Measurements from ENCODE around the gene R3HDM2.
"Not testable (repeated sequence)": the region's sequence is repeated elsewhere in the genome, so short reads cannot be mapped to it uniquely, and the experiment has no call there.

The R3HDM2 gene

GRCh38 chr12:57452937-57453509 lies 22.2 kb upstream of the R3HDM2 start:
- DNase-seq: peak; percentile 82

GRCh38 chr12:57452181-57452936 lies 21.5 kb upstream of the R3HDM2 start:
- DNase-seq: peak; percentile 95

DNA sequence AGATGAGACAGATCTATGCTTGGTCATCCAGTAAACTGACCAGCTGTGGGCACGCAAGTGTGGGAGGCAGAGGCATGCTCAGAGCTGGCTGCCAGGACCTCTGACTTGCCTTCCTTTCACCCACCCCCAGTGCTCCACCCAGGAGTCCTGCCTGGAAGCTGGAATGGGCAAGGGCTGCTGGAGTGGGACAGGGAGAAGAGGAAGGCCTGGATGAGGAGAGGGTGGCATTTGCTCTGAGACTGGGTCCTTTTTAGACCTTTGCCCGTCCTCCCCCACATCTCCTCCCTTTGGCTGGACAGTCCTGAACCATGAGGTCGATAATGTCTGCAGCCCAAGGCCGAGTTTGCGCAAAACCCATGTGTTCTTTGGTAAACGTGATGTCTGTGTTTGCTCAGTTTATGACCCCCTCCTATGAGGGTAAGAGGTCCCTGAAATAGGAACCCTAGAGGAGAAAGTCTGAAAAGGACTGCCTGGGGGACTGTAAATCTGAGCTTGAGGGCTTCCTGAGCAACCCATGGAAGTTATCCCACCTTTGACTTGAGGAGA lies 20.5 kb upstream of the R3HDM2 start:
- DNase-seq: no peak

- no peak for DNase-seq
These were observed 19.2 kb upstream of the R3HDM2 start for GRCh38 chr12:57450057-57450456.

DNA sequence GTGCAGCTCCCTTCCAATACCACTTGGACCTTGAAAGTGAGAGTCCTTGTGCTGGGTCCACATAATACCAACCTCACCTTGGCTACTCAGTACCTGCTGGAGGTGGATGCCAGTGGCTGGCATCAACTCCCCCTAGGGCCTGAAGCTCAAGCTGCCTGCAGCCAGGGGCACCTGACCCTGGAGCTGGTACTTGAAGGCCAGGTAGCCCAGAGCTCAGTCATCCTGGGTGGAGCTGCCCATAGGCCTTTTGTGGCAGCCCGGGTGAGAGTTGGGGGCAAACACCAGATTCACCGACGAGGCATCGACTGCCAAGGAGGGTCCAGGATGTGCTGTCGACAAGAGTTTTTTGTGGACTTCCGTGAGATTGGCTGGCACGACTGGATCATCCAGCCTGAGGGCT lies 18.5 kb upstream of the R3HDM2 start:
- no peak for DNase-seq

- no peak for DNase-seq
These were observed 17.8 kb upstream of the R3HDM2 start for GRCh38 chr12:57448669-57449068.

DNA sequence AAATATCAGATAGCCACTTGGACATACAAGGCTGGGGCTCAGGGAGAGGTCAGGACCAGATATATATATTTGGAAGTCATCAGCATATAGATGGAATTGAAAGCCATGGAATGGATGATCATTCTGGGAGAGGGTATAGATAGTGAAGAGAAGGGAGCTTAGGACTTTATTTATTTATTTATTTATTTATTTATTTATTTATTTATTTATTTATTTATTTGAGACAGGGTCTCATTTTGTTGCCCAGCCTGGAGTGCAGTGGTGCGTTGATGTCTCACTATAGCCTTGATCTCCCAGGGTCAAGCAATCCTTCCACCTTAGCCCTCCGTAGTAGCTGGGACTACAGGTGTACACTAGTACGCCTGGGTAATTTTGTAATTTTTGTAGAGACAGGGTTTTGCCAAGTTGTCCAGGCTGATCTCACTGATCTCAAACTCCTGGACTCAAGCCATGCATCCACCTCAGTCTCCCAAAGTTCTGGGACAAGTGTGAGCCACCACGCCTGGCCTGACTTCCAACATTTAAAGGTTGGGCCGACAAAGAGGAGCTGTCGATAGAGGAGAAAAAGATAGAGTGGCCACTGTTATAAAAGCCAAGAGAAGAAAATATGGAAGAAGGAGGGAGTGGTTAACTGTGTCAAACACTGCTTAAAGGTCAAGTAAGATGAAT lies 15.6 kb upstream of the R3HDM2 start:
- no peak for DNase-seq

DNA sequence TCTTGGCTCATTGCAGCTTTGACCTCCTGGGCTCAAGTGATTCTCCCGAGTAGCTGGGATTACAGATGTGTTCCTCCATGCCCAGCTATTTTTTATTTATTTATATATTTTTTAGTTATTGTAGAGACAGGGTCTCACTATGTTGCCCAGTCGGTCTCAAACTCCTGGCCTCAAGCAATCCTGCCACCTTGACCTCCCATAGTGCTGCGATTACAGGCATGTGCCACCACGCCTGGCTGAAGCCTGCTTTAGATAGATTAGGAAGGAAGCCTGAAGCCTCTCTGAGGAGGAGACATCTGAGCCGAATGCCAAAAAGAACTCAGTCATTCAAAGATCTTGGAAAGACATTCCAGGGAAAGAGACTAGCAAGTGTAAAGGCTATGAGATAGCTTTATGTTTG lies 13.9 kb upstream of the R3HDM2 start:
- no peak for DNase-seq

- not testable (repeated sequence) for DNase-seq
These were observed 13.5 kb upstream of the R3HDM2 start for GRCh38 chr12:57444337-57444736.

GRCh38 chr12:57441846-57442427 lies 11.1 kb upstream of the R3HDM2 start:
- peak; percentile 23 for DNase-seq

DNA sequence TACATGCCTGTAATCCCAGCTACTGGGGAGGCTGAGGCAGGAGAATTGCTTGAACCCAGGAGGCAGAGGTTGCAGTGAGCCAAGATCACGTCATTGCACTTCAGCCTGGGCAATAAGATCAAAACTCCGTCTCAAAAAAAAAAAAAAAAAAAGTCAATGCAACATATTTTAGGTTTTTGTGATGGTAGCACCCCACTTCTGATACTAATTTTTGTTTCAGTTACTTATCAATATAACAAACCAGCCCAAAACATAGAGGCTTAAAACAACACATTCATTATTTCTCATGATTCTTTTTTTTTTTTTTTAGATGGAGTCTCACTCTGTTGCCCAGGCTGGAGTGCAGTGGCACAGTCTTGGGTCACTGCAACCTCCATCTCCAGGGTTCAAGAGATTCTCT lies 10.6 kb upstream of the R3HDM2 start:
- DNase-seq: not testable (repeated sequence)

DNA sequence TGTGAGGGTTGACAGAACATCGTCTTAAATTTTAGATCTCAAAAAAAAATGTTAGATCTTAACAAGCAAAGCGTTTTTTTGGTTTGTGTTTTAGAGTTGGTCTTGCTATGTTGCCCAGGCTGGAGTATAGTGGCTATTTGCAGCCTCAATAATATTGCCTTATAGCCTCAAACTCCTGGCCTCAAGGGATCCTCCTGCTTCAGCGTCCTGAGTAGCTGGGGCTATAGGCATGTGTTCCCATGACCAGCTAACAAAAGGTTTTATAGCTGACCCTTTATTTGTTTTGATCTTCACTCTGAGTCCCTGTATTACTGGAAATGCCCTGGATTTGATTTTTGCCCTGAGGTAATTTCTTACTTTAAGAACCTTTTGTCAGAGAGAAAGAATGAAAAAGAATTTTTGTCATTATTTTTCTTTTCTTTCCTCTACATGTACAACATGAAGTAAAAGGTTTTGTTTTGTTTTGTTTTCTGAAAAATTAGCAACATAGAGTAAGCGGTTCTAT lies 9.0 kb upstream of the R3HDM2 start:
- DNase-seq: no peak

DNA sequence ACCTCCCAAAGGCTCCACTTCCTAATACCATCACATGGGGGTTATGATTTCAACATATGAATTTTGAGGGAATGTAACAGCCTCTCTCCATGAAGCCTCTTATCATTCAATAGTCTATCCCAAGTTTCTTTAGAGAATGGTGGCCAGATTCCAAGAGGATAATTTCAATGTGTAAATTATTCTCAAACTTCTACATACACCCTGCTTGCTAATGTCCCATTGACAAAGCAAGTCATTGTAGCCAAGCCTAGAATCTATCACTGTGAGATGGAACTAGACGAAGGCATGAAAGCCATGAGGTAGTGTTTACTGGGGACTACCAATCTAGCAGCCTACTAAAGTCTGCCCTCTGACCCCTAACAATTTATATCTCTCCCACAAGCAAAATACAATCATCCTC lies 7.6 kb upstream of the R3HDM2 start:
- DNase-seq: no peak

DNA sequence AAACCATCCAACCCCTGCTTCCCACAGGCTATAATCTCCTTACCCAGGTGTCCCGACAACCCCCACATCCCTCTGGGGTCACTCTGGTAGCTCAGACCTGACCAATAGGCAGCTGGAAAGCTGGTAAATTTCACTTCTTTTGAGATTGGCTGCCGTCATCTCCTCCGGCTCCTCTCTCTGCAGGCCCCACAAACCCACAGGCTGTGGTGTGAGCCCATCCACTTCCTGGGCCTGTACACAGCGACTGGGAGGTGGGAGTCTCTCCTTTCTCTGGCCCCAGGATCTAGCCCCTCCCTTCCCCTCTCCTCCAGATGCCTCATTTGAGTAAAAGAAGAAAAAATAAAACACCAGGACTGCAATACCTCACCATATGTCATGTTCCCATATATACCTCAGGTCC lies 4.5 kb upstream of the R3HDM2 start:
- DNase-seq: no peak

DNA sequence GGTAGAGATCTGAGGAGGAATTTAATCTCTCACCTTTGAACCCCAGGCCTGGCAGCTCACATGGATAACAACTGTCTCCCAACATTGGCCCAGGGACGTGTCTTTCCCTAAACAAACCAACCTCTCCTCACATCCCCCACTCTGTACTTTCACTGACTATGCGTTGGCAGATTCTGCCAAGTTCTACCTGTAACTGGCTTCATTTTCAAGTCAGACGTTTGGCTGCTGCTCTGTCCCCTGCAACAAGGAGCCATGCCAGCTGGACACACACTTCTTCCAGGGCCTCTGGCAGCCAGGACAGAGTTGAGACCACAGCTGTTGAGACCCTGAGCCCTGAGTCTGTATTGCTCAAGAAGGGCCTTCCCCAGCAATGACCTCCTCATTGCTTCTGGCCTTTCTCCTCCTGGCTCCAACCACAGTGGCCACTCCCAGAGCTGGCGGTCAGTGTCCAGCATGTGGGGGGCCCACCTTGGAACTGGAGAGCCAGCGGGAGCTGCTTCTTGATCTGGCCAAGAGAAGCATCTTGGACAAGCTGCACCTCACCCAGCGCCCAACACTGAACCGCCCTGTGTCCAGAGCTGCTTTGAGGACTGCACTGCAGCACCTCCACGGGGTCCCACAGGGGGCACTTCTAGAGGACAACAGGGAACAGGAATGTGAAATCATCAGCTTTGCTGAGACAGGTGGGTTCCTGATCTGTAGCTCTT lies 3.8 kb upstream of the R3HDM2 start, which contains the start of gene INHBC:
Gene INHBC, plus strand, starts transcription at position 268 of the 707 bp plus-strand sequence. Its CDS starts 103 bp downstream, at position 371.
- DNase-seq: no peak

DNA sequence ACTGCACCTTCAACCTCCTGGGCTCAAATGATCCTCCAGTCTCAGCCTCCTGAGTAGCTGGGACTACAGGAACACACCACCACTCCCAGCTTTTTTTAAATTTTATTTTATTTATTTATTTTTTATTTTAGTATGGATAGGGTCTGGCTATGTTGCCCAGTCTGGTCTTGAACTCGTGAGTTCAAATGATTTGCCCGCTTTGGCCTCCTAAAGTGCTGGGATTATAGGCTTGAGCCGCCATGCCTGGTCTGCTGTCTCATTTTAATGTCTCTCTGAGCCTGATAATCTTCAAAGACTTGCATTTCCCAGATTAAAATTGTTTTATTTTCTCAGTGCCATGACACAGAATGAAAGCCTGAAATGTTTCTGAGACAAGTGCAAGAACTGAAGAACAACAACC lies 2.5 kb upstream of the R3HDM2 start:
- DNase-seq: no peak

DNA sequence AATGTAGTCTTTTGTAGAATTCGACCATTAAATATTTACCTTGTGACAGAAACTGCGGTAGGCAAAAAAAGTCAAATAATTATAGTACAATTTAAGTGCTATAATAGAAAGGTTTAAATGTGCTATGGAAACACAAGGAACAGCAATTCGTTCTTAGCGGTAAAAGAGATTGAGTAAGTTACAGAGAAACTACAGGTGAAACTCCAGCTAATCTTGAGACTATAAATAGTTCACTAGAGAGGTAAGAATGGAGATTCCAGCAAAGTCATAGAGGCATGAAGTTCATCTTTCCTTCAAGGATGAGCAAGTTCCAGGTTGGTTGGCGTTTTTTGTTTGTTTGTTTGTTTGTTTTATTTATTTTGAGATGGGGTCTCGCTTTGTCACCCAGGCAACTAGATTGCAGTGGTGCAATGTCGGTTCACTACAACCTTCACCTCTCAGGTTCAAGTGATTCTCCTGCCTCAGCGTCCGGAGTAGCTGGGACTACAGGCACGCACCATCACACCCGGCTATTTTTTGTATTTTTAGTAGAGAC lies 878 bp upstream of the R3HDM2 start:
- no peak for DNase-seq

GRCh38 chr12:57430112-57430930 lies 522 bp downstream of the R3HDM2 start:
- DNase-seq: peak; percentile 17

DNA sequence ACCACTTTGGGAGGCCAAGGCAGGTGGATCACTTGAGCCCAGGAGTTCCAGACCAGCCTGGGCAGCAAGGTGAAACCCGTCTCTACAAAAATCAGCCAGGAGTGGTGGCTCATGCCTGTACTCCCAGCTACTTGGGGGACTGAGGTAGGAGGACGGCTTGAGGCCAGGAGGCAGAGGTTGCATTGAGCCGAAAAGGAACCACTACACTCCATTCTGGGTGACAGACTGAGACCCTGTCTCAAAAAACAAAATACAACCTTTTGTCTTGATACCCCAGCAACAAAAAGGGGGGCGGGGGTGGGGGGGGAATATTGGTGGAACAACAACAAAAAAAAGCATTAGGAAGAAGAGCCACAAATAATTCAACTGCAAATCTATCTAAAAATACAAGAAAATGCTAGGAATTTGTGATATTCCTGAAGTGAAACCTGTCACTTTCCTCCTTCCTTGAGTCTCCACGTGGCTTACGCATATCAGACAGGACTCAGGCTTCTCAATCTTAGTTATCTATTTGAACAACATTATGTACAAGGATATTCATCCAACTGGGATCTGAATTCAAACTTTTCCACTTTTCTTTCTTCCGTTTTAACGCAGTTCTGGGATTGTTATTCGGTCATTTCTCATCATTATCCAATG lies 1.3 kb downstream of the R3HDM2 start:
- peak; percentile 8 for DNase-seq

GRCh38 chr12:57428965-57429364 lies 1.9 kb downstream of the R3HDM2 start:
- DNase-seq: no peak

GRCh38 chr12:57426948-57427347 lies 3.9 kb downstream of the R3HDM2 start:
- not testable (repeated sequence) for DNase-seq
